Sciatic nerve (tissue), 2 donors: Measurements from ENCODE around the gene ORM1. TPM values are rescaled to one million over a fixed set of nuclear protein-coding genes. Genes with fewer than 3 reads are reported as not detected.

Experiments used
- ATAC-seq: fragments of 200-7000 bp; cut with Tn5 transposase; one replicate; pipeline ENCODE4 v1.9.1; 2020; ENCODE audit warnings: mild to moderate bottlenecking, moderate library complexity
- DNase-seq: peaks from one replicate; pipeline ENCODE4 v3.0.0-alpha.2; 2020; ENCODE audit warnings: low spot score
- intact Hi-C: fragments of 100-400 bp; cut with DNase I; formaldehyde crosslinking; loops from one replicate; pipeline ENCODE4 v1.14.2; 2022
- total RNA-seq: library from RNA; stranded (reverse); fragmentation: NEBNext Ultra II Directional; extraction: Animal tissue kit (Norgen Biotek cat#: 25700); gene quantifications from one replicate; pipeline ENCODE4 v1.2.1, GENCODE V29; 2021
- donor health status: DM: no; HTN: no; CAD: no.
- donor health status: DM: no; HTN: no; CAD: no.

Gene ORM1
- total RNA-seq, 1 donor from 2014 or later: 0.76 TPM

DNA sequence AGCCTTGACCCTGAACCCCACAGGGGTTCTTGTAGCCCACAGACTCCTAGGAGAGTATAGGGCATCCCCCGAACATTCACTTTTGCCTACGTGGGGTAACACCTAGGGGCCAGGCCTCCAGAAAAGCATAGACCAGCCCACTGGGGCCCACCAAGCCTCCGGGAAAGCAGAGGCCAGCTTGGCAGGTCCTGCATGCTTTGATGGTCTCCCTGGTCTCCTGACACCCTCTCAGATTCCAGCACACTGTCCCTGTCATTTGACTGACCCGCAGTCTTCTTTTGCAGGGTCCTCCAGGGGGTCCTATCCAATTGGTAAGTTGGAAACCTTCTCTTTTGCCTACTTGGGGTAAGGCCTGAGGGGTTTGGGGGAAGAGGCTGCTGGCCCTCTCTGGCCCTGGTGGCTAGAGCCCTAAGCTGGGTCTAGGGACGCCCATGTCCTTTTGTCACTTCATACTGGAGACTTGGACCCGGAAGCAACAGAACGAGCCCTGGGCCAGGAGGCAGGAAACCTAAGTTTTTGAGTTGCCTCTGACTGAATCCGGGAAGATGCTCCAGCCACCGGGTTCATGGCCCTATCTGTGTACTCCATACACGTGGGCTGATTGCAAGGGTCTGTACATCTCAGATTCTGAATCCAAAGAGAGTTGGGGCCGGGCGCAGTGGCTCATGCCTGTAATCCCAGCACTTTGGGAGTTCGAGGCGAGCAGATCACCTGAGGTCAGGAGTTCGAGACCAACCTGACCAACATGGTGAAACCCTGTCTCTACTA lies 20.9 kb upstream of the ORM1 start:
- intact Hi-C loops: no loop called here
- ATAC-seq: no peak
- peak; percentile 40 for DNase-seq

DNA sequence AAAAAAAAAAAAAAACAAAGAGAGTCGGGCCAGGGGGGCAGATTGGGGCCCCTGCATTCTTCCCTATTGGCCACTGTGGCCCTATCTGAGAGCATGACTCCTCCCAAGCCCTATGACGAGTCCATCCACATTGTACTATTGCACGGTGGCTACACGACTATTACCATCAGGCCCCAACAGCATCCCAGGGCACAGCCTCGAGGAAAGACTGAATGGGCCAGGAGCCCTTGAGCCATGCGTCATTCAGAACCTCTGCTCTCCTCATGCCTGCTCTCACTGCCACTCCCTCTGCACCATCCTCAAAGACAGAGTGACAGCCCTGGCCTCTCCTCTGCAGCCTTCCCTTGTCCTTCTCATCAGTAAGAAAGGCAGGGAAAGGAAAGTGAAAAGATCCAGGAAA lies 20.2 kb upstream of the ORM1 start:
- no peak for ATAC-seq
- intact Hi-C loops: no loop called here
- DNase-seq: no peak

DNA sequence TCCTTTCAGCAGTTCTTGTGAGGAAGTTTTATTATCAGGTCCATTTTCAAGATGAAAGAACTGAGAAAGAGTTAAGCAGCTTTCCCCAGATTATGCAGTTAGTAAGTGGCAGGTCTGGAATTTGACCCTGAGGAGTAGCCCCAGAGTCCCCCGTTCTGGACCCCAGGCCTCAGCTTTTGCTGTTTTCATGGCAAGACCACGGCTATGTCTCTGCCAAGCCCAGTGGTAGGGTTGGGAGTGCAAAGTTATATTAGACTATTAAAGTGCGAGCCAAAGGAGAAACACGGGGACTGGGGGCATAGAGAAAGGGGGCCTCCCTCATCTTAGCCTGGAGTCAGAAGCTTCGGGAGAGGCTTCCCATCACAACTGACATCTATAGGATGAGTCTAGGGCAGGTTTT lies 19.3 kb upstream of the ORM1 start:
- ATAC-seq (no peak), DNase-seq (peak; percentile 19)
- intact Hi-C loops: no loop called here

DNA sequence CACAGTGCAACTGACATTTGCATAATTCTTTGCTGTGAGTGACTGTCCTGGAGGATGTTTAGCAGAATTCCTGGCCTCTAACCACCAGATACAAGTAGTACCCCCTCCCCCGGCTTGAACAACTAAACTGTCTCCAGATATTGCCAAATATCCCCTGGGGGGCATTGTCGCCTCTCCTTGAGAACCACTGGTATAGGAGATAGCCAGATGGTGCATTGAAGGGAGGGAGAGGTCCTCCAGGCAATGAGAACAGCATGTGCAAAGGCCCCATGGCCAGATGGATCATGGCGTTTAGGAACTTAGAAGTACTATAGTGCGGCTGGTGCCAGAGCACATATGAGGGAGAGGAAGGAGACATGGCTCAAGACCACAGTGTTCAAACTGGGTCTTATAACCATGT lies 18.9 kb upstream of the ORM1 start:
- intact Hi-C loops: no loop called here
- no peak for ATAC-seq
- DNase-seq: peak; percentile 25

DNA sequence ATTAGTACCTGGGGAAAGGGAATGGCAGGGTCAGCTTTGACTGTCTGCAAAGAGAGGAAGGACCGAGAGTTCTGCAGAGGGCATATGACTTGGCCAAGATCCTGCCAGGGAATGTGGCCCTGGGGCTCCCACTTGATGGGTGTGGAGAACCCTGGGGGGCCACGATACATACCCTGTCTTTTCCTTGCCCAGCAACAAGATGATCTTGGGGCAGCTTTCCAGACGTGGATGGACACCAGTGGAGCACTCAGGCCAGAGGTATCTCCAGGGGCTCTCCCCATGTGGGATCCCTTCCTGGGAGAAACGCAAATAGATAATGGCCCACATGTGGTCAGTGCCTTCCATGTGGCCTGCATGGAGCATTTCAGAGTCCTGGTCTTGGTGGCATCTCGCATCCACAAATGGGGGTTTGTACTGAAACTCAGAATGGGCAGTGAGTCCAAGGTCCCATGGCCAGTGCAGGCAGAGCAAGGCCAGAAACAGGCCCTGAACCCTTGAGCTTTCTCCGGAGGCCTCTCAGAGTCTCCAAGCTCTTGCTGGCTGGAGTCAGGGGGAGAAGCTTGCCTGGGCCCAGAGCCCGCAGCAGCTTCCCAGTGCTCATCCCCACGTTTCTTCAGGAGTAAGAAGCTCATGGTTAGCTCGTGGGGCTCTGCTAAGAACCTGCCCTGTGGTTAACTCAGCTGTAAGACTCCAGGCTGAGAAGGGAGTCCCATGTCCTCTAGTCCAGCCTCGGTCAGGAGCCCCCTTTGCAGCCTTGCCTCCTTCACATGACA lies 18.3 kb upstream of the ORM1 start:
- DNase-seq (peak; percentile 36), ATAC-seq (no peak)
- intact Hi-C loops: no loop called here

DNA sequence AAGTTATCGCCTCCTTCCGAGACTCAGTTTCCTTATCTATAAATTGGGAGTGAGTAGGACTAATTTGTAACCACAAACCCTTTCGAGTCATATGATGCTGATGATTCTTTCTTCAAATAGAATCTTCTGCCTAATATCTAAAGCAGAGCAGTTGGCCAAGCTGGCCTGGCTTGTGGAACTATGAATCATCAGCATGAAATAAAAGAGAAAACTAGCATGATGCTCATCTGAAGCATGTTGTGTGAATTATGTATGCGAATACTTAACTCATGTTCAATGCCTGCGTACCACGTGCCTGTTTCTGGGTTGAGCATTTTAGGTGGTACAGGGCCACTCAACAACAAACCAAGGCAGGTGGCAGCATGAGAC lies 15.0 kb upstream of the ORM1 start:
- intact Hi-C loops: no loop called here
- ATAC-seq (no peak), DNase-seq (peak; percentile 18)

DNA sequence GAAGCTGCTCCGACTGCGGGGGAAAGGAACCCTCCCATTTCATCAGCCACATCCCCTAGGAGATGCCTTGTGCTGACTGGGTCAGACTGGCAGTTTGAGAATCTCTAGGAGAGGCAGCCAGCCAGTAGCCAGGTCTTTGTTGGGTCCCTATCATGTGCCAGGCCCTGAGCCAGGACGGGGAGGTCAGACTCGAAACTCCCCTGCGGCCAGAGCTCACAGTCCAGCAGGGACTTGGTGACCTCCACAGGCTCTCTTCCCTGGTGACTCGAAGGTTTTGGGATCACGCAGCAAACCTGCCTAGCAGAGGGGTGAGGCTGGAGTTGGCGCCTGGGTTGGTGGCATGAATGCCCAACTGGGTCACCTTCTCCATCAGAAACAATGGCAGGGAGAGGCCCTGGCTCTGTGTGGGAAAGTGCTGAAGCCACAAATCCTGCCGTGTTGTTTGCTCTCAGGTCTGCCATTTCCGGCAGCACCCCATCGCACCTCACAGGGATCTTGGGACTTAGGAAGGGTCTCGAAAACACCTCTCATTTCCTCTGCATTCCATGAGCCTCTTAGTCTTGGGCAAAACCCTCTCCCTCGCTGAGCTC lies 14.4 kb upstream of the ORM1 start:
- intact Hi-C loops: no loop called here
- ATAC-seq (no peak), DNase-seq (peak; percentile 40)

DNA sequence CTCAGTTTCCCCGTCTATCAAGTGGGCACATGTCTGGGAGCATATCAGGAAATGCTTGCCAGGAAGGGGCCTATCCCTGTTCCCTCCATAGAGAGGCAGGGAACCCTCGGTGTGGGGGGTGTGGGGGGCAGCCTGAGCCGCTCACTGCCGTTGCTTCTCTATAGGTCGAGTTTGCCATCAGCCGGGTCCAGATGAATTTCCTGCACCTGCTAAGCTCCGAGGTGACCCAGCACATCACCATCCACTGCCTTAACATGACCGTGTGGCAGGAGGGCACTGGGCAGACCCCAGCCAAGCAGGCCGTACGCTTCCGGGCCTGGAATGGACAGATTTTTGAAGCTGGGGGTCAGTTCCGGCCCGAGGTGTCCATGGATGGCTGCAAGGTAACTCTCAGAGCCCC lies 13.8 kb upstream of the ORM1 start:
- DNase-seq: peak; percentile 38
- no peak for ATAC-seq

DNA sequence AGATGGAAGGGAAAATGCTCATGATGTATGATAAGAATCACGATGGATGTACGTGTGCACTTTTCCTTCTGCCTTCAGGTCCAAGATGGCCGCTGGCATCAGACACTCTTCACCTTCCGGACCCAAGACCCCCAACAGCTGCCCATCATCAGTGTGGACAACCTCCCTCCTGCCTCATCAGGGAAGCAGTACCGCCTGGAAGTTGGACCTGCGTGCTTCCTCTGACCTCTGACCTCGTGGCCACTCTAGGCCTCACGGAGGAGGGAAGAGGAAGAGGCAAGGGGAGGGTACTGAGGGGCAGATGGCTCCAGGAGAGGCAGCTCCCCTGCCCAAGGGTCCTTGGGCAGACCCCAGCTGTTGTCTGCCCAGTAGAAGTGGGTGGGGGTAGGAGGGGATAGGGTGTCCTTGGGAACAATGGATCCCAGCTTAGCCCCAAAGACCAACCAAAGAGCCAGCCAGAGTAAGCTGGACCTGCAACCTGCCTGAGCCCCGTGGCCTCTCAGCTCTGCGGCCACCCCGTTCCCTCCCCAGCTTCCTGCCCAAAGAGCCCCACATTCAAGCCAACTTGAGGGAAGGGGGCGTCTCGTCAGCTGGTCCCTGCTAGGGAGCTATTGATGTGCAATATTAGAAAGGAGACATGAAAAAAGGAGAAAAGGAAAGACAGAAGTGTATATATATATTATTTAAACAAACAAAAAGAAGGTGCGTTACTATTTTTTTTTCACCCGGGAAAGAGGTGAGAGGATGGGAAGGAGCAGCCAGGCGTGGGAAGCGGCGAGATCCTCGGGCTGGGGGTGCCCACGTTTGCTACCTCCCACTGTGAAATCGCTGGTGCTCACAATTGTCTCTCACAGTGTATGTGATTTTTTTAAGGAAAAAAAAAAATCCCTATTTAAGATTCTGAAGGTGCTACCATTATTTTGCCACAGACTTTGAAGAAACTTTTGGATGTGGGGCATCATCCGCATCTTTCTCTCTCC lies 12.1 kb upstream of the ORM1 start:
- no peak for ATAC-seq
- peak; percentile 36 for DNase-seq
- intact Hi-C loops: no loop called here

More for the DNA sequence above, 13.8 kb upstream of the ORM1 start:
- intact Hi-C loops: no loop called here

DNA sequence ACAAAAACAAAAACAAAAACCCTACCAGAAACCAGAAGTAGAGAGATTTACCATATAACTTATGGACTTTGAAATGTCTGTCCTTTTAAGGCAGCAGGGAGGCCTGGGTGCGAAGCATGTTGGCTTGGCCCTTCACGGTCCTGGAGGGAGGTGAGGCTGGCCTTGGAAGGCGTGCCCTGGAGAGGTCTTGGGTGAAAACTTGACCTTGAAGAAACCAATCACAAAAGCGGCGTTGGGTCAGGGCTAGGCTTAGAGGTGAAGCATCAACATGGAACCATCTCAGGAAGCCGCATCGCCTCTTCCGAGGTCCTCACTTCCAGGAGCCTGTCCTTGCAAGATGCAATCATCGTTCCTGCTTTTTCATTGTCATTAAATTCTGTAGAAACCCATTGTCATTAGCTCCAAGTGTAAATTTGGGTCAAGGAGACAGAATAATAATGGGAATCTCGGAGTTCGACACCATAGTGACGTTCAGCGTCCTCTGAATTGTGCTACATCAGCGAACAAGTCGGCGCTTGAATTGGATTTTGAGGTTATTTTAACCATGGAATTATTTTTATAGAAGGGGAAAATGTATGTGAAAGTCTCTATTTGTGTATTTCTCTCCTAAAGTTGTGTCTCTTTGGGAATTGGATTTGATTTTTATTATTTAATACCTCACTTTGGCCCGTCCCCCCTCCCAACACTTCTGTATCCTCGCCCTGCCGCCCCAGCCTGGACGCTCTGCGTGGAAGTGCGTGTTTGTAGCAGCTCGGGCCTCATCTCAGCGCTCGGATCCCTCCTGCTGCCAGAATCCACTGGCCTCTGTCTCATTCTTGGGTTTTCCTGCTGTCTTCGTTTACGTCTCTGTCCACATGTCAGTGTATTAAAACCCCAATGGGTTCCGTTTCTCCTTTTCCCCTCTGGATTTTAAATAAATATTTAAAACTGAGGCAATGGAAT lies 11.1 kb upstream of the ORM1 start:
- DNase-seq: peak; percentile 53
- intact Hi-C loops: no loop called here
- no peak for ATAC-seq

DNA sequence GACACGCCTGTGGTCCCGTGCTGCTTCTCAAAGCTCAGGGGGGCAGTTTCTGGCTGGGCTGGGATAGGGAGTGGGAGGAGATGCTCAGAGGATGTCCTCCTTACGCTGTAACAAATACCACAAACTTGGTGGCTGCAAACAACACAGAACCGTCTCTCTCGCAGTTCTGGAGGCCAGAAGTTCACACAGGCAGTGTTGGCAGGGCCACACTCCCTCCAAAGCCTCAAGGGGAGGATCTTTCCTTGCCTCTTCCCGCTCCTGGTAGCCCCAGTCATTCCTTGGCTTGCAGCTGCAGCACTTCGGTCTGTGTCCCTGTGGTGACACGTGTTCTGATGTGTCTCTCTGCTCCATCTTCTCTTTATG lies 10.4 kb upstream of the ORM1 start:
- DNase-seq (peak; percentile 23), ATAC-seq (no peak)
- intact Hi-C loops: no loop called here

DNA sequence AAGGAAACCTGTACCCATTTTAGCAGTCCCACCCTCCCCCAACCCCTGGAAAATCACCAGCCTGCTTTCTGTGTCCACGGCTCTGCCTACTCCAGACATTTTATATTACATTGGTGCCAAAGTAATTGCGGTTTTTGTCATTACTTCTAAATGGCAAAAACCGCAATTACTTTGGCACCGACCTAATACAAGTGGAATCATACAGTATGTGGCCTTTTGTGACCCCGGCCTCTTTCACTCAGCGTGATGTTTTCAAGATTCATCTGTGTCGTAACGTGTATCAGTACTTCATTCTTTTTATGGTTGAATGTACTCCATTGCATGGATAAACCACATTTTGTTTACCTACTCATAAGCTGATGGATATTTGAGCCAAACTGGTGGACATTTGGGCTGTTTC lies 9.7 kb upstream of the ORM1 start:
- peak; percentile 19 for DNase-seq
- intact Hi-C loops: no loop called here

DNA sequence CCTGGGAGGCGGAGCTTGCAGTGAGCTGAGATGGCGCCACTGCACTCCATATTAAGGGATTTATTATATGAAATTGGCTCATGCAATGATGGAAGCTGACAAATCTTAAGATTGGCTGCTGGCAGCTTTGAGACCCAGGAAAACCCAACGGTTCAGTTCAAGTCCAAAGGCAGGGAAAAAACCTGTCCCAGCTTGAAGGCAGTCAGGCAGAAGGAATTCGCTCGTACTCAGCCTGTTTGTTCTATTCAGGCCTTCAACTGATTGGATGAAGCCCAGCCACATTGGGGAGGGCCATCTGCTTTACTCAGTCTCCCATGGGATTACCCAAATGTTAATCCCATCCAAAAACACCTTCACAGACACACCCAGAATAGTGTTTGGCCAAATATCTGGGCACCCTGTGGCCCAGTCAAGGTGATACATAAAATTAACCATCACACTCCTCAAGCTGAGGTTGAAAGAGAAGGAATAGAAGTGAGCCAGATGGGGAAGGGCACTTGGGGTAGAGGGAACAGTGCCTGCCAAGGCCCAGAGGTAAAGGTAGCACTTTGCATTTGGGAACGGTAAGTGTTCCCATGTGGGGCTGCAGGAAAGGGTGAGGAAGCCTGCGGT lies 8.5 kb upstream of the ORM1 start:
- intact Hi-C loops: no loop called here
- ATAC-seq: no peak

More for the DNA sequence above, 9.7 kb upstream of the ORM1 start:
- ATAC-seq: no peak

DNA sequence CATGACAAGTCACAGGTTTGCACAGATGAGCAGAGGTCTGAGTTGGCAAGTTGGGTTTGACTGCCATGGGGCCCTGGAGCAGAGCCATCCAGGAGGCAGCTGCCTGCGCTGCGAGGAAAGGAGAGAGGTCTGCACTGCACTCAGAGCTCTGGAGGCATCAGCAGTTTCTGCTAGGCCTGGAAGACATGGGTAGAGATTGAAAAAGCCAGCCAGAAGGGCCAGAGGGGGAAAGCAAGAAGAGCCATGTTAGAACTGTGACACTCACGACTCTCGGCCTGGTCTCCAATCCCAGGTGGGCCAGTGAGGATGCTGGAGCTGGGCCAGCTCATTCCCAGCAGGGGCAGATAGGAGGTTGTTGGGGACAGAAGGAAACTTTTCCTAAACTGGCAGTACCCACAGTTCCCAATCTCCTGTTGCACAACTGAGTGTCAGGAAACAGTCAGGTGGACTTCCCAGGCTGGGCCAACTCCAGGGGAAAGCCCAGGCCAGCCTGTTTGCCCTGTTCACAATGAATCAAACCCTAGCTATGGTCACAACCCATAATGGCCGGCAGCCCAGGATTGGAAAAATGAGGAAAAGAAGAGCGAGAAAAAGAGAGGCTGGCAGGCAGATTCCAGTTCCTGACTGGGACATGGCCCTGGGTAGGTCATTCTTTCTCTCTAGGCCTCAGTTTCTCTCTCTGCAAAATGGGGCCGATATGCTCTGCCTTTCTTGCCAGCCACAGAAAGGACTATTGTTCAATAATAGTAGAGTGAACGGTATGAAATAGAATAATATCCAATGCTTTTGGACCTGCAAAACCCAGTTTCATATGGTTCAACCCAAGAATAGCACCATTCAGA lies 7.8 kb upstream of the ORM1 start:
- DNase-seq: peak; percentile 54
- peak; percentile 25 for ATAC-seq
- intact Hi-C loops: no loop called here

More for the DNA sequence above, 8.5 kb upstream of the ORM1 start:
- peak; percentile 5 for DNase-seq

DNA sequence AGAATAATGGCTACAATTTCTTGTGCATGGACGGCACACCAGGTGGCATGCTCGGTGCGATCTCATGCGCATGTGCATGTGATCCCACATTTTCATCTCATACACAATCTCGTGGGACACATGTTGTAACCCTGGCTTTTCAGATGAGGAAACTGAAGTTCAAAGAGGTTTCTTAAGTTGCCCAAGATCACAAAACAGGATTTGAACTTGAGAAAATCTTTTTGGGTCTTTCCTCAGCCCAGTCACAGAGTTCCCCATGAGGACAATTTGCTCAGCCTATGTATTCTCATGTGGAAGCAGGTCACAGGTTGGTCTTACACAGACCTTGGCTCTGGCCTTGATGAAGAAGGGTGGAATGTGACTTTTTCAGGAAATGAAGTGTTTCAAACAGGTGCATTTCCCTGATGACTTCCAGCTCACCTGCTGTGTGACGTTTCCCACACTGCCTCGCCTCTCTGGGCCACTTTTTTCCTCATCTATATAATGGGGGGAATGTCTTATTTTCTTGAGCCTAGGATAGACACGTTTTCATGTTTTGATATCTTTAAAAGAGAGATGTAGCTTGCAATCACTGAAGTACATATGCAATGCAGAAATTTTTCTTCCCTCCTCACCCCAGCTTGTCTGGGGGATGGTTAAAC lies 7.1 kb upstream of the ORM1 start:
- DNase-seq (peak; percentile 5), ATAC-seq (no peak)
- intact Hi-C loops: no loop called here

DNA sequence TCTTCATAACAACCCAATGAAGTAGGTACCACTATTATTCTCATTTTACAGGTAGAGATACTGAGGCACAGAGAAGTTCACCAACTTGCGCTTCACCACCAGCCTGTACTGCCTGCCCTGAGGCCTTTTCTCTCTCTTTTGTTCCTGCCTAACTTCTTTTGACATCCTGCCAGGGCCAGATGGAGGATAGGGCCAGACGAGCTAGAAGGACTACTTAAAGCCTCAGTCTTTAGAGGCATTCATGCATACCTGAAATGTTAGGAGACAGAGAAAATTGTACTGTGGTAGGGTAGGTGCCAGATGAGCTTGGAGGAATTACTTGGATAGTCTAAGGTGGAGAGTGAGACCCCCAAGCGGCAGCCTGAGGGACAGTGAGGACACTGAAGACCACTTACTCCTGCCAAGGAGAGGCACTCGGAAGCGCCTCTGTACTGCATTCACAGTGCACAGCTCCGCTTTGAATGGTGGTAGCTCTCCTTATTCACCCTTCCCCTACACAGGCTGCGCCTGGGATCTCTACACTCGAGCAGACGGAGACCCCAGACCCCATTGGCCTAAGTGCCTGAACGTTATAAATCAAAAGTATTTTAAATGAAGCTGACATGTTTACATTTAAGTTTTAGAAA lies 6.2 kb upstream of the ORM1 start:
- DNase-seq (peak; percentile 32), ATAC-seq (no peak)

More for the DNA sequence above, 6.2 kb upstream of the ORM1 start:
- intact Hi-C loops: no loop called here
